Suprapubic skin (tissue), 4 donors: ENCODE measurements around the gene TSPAN18. TPM values are rescaled to one million over a fixed set of nuclear protein-coding genes. Genes with fewer than 3 reads are reported as not detected.

ENCODE experiments used
- DNase-seq, 2 donors: peaks; one replicate each; pipeline ENCODE4 v3.0.0-alpha.2; 2019; ENCODE audit warnings: low spot score in 2 of 2
- H3K27ac ChIP-seq: fragments of 200-600 bp; sonication (generic); one replicate; pipeline ENCODE4 v1.5.1; 2019
- H3K27me3 ChIP-seq: fragments of 200-600 bp; sonication (generic); one replicate; pipeline ENCODE4 v1.5.1; 2019
- H3K36me3 ChIP-seq: fragments of 200-600 bp; sonication (generic); one replicate; pipeline ENCODE4 v1.5.1; 2019
- H3K4me1 ChIP-seq: fragments of 200-600 bp; sonication (generic); one replicate; pipeline ENCODE4 v1.5.1; 2019
- H3K4me3 ChIP-seq: fragments of 200-600 bp; sonication (generic); one replicate; pipeline ENCODE4 v1.5.1; 2019; ENCODE audit warnings: mild to moderate bottlenecking
- H3K9me3 ChIP-seq: fragments of 200-600 bp; sonication (generic); one replicate; pipeline ENCODE4 v1.5.1; 2019
- EP300 ChIP-seq: sonication (generic); formaldehyde crosslinking; IDR thresholded peaks from one replicate; pipeline ENCODE4 v1.6.1; 2017; ENCODE audit warnings: antibody characterized with exemption
- POLR2A ChIP-seq, 2 donors: fragments of 450-650 bp; IDR thresholded peaks; one replicate each; pipeline ENCODE4 v1.6.1; 2017; ENCODE audit warnings: antibody characterized with exemption in 2 of 2, mild to moderate bottlenecking in 2 of 2, moderate library complexity in 2 of 2
- POLR2AphosphoS5 ChIP-seq, 3 donors: sonication (generic); formaldehyde crosslinking; IDR thresholded peaks; one replicate each; pipeline ENCODE4 v1.6.1; 2017; ENCODE audit warnings: antibody characterized with exemption in 3 of 3
- WGBS: methylation state at CpG from one replicate; pipeline ENCODE4 v1.1.5; 2018; 5-methylcytosine and 5-hydroxymethylcytosine counted together
- total RNA-seq, 4 donors: library from RNA; depleted of rRNA; stranded (reverse); fragments of >200 nt; gene quantifications; one replicate each; pipeline ENCODE4 v1.1.0, GENCODE V29; 2016
- TF ChIP-seq, protein P1 (sequence below), 2 donors: fragments of 200-600 bp in 1 of 2; fragments of 450-650 bp in 1 of 2; sonication (generic) in 1 of 2; IDR thresholded peaks; one replicate each; pipeline ENCODE4 v1.5.1; 2016 to 2019; ENCODE audit warnings: antibody characterized with exemption in 2 of 2, mild to moderate bottlenecking in 1 of 2, moderate library complexity in 1 of 2

Gene TSPAN18
- total RNA-seq, 4 donors from 2014 or later, result 1.3 to 5.1 (median 3.9) TPM

- no peak overlapping the region for H3K27ac ChIP-seq
These were observed 251.7 kb downstream of the TSPAN18 start for GRCh38 chr11:44978274-44978960.

GRCh38 chr11:44978961-44979331 is 252.2 kb downstream of the TSPAN18 start:
- no peaks in the 10 kb centered on the region for H3K27me3 ChIP-seq
- TF ChIP-seq EP300, result no peak
- no peak for TF ChIP-seq POLR2AphosphoS5 (IDR thresholded peaks at IDR 0.05)
- TF ChIP-seq POLR2A (IDR thresholded peaks at IDR 0.05), result no peak
- TF ChIP-seq, protein P1, sequence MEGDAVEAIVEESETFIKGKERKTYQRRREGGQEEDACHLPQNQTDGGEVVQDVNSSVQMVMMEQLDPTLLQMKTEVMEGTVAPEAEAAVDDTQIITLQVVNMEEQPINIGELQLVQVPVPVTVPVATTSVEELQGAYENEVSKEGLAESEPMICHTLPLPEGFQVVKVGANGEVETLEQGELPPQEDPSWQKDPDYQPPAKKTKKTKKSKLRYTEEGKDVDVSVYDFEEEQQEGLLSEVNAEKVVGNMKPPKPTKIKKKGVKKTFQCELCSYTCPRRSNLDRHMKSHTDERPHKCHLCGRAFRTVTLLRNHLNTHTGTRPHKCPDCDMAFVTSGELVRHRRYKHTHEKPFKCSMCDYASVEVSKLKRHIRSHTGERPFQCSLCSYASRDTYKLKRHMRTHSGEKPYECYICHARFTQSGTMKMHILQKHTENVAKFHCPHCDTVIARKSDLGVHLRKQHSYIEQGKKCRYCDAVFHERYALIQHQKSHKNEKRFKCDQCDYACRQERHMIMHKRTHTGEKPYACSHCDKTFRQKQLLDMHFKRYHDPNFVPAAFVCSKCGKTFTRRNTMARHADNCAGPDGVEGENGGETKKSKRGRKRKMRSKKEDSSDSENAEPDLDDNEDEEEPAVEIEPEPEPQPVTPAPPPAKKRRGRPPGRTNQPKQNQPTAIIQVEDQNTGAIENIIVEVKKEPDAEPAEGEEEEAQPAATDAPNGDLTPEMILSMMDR (IDR thresholded peaks at IDR 0.05), result no peak
- no peaks in the 10 kb centered on the region for H3K9me3 ChIP-seq
- no peak overlapping the region for H3K4me3 ChIP-seq
- H3K27ac ChIP-seq, result peak overlapping the region; percentile 57
- WGBS, result 63% methylated on average over 1 of the region's 1 CpG
- DNase-seq, result no peak
- H3K4me1 ChIP-seq, result peaks cover 32% of the 10 kb centered on the region
- H3K36me3 ChIP-seq, result no peaks in the 10 kb centered on the region

More at GRCh38 chr11:44978274-44978960, 251.7 kb downstream of the TSPAN18 start:
- no peaks in the 10 kb centered on the region for H3K36me3 ChIP-seq
- TF ChIP-seq POLR2AphosphoS5 (IDR thresholded peaks at IDR 0.05) (no peak), EP300 (no peak)
- TF ChIP-seq, protein P1 (IDR thresholded peaks at IDR 0.05), result no peak
- whole genome bisulfite sequencing, result 46% methylated on average over 3 of the region's 3 CpGs
- H3K9me3 ChIP-seq, result no peaks in the 10 kb centered on the region
- no peak overlapping the region for H3K4me3 ChIP-seq
- H3K4me1 ChIP-seq, result peaks cover 32% of the 10 kb centered on the region
- no peak for DNase-seq
- no peaks in the 10 kb centered on the region for H3K27me3 ChIP-seq

- TF ChIP-seq POLR2AphosphoS5 (IDR thresholded peaks at IDR 0.05) (no peak), POLR2A (IDR thresholded peaks at IDR 0.05) (no peak), EP300 (no peak)
- TF ChIP-seq, protein P1 (IDR thresholded peaks at IDR 0.05), result no peak
- WGBS, result 63% methylated on average over 24 of the region's 24 CpGs
- Histone ChIP-seq H3K4me3 (no peak overlapping the region), H3K9me3 (no peaks in the 10 kb centered on the region), H3K4me1 (peaks cover 32% of the 10 kb centered on the region), H3K27ac (peak overlapping the region; percentile 57), H3K27me3 (no peaks in the 10 kb centered on the region), H3K36me3 (no peaks in the 10 kb centered on the region)
- DNase-seq, result no peak
These were observed 253.0 kb downstream of the TSPAN18 start for GRCh38 chr11:44979543-44980399.

DNA sequence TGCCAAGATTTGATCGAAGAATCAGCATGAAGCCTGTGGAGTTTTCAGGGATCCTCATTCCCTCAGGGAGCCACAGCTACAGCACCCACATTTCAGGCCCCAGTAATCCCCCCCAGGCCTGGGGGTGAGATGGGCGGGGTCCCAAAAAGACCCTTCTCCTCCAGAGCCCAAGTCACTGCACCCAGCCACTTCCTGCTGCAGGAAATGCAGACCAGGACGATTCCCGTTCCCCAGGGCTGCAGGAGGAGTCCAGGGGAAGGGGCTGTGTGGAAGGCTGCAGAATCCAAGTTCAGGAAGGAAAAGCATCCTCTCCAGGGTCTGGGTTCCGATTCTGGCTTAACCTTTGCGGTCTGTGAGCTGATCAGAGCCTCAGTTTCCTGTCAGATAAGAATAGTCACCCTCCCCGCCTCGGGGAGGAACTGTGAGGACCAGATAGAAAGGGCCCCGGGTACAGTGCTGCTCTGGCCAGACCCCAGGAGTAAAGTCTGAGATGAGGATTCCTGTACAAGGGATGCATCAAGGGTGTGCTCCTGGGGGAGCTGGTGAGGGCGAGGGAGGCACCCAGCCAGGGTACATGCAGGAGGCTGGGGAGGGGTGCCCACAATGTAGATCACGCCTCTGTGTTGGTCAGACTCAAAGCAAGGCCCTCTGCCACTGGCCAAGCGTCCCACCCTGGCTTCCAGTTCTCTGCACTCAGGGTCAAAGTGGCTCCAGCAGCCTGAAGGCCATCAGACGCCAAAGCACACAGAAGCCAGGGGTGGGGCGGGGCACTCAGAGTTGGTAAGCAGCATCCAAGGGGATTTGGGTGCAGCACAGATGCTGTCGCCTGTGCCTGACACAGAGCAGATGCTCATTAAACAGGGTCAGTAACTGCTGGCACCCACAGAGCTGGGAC is 254.0 kb downstream of the TSPAN18 start:
- Histone ChIP-seq H3K9me3 (no peaks in the 10 kb centered on the region), H3K4me1 (peaks cover 32% of the 10 kb centered on the region), H3K36me3 (no peaks in the 10 kb centered on the region), H3K4me3 (no peak overlapping the region), H3K27ac (no peak overlapping the region), H3K27me3 (no peaks in the 10 kb centered on the region)
- TF ChIP-seq POLR2AphosphoS5 (IDR thresholded peaks at IDR 0.05) (no peak), POLR2A (IDR thresholded peaks at IDR 0.05) (no peak), EP300 (no peak)
- TF ChIP-seq, protein P1 (IDR thresholded peaks at IDR 0.05), result no peak
- DNase-seq, result peak in 1 of 2 donors; percentile 44
- 76% methylated on average over 15 of the region's 15 CpGs for whole genome bisulfite sequencing

Other genes with a start within 250 kb of the TSPAN18 start
- 100 to 1,000 TPM in 3 of 4 donors, 10 to 100 TPM in 1; 77.6 to 155 (median 118) TPM for gene CD82, start 161.3 kb upstream of the TSPAN18 start, total RNA-seq
- gene TP53I11, start 223.9 kb downstream of the TSPAN18 start, total RNA-seq, result 10 to 100 TPM; 58.0 to 91.5 (median 70.6) TPM